ENCODE measurements around the gene DNAJB8.

DNAJB8 gene

GRCh38 chr3:128463354-128463753 is 3.3 kb downstream of the DNAJB8 start:
- in situ Hi-C loops (cut with HindIII; ENCODE audit: low sequenced_read_pairs) = no loop called here
- TF ChIP-seq, protein P1, sequence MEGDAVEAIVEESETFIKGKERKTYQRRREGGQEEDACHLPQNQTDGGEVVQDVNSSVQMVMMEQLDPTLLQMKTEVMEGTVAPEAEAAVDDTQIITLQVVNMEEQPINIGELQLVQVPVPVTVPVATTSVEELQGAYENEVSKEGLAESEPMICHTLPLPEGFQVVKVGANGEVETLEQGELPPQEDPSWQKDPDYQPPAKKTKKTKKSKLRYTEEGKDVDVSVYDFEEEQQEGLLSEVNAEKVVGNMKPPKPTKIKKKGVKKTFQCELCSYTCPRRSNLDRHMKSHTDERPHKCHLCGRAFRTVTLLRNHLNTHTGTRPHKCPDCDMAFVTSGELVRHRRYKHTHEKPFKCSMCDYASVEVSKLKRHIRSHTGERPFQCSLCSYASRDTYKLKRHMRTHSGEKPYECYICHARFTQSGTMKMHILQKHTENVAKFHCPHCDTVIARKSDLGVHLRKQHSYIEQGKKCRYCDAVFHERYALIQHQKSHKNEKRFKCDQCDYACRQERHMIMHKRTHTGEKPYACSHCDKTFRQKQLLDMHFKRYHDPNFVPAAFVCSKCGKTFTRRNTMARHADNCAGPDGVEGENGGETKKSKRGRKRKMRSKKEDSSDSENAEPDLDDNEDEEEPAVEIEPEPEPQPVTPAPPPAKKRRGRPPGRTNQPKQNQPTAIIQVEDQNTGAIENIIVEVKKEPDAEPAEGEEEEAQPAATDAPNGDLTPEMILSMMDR (IDR thresholded peaks at IDR 0.05; ENCODE audit: low read depth, low read length, missing control alignments) = no peak
- no peak for DNase-seq (ENCODE audit: low read depth)
- no peak overlapping the region for H3K4me3 ChIP-seq (ENCODE audit: low read depth, low read length)

DNA sequence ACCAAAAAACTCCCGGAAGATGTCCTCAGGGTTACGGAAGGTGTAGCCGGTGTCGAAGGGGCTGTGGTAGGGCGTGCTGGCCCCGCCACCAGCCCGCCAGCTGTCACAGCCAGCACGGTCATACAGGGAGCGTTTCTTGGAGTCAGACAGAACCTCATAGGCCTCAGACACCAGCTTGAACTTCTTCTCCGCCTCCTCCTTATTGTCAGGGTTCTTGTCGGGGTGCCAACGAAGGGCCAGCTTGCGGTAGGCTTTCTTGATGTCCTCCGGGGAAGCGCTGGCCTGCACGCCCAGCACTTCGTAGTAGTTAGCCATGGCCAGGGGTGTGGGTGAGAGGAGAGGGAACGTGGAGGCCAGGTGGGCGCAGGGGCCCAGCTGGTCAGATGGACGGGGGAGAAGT is 3.8 kb downstream of the DNAJB8 start:
- DNase-seq (ENCODE audit: low read depth) = no peak
- no peak overlapping the region for H3K4me3 ChIP-seq (ENCODE audit: low read depth, low read length)
- in situ Hi-C loops (cut with HindIII; ENCODE audit: low sequenced_read_pairs) = no loop called here
- TF ChIP-seq, protein P1 (IDR thresholded peaks at IDR 0.05; ENCODE audit: low read depth, low read length, missing control alignments) = no peak

DNA sequence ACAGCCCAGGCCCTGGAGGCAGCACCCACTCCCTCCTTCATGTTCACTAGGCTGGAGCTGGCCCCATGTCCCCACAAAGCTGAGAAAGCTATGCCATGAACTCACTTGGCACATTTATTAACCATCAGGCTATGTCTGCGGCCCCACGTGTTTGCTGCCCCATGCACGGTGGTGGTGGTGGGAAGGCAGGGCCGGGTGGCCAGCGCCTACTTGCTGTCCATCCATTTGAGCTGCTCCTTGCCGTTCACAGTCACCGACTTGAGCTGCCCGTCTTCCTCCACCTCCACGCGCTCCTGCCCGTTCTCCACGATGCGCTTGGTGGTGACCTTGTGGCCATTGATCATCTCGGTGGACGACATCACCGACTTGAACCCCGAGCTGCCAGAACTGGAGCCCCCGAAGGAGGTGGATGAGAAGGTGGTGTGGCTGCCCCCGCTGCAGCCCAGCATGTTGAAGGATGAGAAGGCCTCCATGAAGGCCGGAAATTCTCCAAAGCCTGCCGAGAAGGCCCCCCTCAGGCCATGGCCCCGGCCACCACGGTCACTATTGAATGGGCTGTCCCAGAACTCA is 4.3 kb downstream of the DNAJB8 start:
- H3K4me3 ChIP-seq (ENCODE audit: low read depth, low read length) = no peak overlapping the region
- no peak for DNase-seq (ENCODE audit: low read depth)
- in situ Hi-C loops (cut with HindIII; ENCODE audit: low sequenced_read_pairs) = no loop called here
- TF ChIP-seq, protein P1 (IDR thresholded peaks at IDR 0.05; ENCODE audit: low read depth, low read length, missing control alignments) = no peak

DNA sequence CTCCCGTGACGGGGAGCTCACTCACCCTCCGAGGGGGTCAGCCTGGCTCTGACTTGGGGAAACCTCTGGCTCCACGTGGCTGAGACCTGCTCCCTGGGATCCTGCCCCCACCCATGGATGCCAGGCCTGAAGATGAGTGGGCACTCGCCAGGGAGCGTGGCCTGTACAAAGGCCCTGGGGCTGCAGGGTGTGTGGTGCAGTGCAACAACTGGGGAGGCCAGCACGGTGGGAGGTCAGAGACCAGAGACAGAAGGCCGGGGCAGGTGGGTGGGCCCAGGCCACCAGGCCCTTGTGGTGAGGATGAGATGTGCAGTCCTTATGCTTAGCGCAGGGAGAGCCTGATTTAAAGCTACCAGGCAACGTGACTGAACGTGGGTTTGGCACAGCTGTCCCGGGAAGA is 5.0 kb downstream of the DNAJB8 start:
- H3K4me3 ChIP-seq (ENCODE audit: low read depth, low read length) = no peak overlapping the region
- in situ Hi-C loops (cut with HindIII; ENCODE audit: low sequenced_read_pairs) = no loop called here
- TF ChIP-seq, protein P1 (IDR thresholded peaks at IDR 0.05; ENCODE audit: low read depth, low read length, missing control alignments) = no peak
- no peak for DNase-seq (ENCODE audit: low read depth)

- in situ Hi-C loops (cut with HindIII; ENCODE audit: low sequenced_read_pairs) = no loop called here
- DNase-seq (ENCODE audit: low read depth) = no peak
- TF ChIP-seq, protein P1 (IDR thresholded peaks at IDR 0.05; ENCODE audit: low read depth, low read length, missing control alignments) = no peak
- no peak overlapping the region for H3K4me3 ChIP-seq (ENCODE audit: low read depth, low read length)
Measured at GRCh38 chr3:128459461-128459820, 7.2 kb downstream of the DNAJB8 start.

DNA sequence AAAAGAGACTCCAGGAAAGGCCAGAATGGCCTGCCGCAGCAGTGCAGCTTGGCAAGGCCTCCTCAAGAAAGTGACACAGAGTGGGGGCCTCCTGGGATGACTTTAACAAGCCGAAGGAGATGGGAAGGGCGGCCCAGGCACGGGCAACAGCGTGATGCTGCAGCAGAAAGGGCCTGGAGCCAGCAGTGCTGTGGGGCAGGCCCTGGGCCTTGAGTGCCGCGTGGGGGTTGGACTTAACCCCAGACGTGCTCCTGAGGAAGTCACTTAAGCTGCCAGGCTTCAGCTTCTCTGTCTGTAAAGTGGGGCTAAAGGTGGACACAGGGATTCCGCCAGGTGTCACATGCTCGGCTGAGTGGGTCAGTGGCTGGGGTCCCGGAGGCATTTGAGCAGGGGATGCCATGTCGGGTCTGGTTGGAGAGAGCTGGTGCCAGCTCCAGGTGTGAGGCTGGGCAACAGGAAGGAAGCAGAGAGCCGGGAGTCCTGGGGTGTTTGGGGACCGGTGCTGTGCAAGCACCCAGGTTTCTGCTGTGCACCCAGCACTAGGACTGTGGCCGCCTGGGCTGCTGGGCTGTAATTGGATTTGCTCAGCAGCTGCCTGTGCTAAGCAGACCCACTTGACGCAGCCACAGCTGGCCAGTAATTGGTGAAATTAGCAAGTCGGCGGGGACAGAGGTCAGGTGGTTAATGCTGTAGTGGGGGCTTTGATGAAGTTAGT is 7.8 kb downstream of the DNAJB8 start:
- no peak for DNase-seq (ENCODE audit: low read depth)
- TF ChIP-seq, protein P1 (IDR thresholded peaks at IDR 0.05; ENCODE audit: low read depth, low read length, missing control alignments) = no peak
- in situ Hi-C loops (cut with HindIII; ENCODE audit: low sequenced_read_pairs) = no loop called here
- H3K4me3 ChIP-seq (ENCODE audit: low read depth, low read length) = no peak overlapping the region
